Activated gamma-delta T cell (primary cell): ENCODE measurements around the gene VAV2.
"Not testable (repeated sequence)": the region's sequence is repeated elsewhere in the genome, so short reads cannot be mapped to it uniquely, and the experiment has no call there.

Experiments used
- DNase-seq: peaks from one replicate; lab custom pipeline; 2025; lab: John Stamatoyannopoulos, UW

The VAV2 gene

GRCh38 chr9:133996531-133997520, 4.7 kb upstream of the VAV2 start:
- DNase-seq, result no peak

GRCh38 chr9:133995012-133995896, 3.1 kb upstream of the VAV2 start:
- no peak for DNase-seq

DNA sequence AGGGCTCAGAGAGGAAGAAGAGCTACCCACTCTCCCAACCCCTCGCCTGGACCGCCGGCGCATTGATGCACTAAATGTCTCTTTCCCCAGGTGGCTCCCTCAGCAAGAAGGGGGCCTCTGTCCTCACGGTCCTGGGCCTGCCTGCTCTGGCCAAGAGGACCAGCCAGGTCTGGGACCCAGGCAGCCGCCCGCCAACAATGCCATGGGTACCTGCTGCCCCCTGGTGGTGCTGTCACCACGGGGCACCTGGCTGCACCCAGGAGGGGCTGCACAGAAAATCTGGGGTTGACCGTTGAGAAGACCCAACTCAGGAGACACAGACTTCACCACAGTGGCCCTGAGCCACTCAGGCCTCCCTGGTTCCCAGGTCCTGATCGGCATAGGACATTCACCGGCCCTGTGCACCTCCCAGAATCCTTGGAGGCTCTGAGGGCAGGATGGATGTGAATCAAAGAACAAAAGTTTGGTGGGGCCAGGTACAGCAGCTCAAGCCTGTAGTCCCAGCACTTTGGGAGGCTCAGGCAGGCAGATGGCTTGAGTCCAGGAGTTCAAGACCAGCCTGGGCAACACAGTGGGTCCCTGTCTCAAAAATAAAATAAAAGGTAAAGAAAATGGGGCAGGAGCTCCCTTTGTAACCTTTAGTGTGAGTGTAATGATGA, 2.4 kb upstream of the VAV2 start:
- peak; percentile 40 for DNase-seq

DNA sequence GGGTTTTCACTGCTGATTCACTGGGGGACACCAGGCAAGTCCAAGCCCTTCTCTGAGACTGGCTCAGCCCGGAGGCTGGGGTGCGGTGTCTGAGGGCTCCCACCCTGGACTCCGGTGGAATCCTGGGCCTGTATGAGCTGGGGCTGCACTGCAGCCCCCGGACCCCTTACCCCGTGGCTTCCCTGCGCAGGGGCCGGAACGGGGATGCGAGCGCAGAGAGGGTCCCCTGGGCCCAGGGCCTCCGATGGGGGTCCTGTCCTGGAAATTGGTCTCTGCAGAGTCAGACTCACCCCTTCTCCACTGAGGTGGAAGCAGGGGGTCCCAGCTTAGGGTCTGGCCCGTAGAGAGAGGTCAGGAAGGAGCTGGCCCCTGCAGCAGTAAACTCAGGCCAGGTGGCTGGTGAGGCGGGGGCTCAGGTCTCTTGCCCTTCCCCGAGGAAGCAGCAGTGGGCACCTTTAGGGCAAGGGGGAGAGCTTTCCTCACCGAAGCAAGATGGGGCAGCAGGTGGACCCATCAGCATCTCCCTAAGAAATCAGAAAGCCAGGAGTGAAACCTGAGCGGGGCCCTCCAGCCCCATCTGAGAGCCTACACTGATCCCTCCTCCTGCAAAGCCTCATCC, 1.6 kb upstream of the VAV2 start:
- no peak for DNase-seq

GRCh38 chr9:133992780-133993634, 883 bp upstream of the VAV2 start:
- DNase-seq, result peak; percentile 61

GRCh38 chr9:133991214-133991921, 756 bp downstream of the VAV2 start:
- no peak for DNase-seq

DNA sequence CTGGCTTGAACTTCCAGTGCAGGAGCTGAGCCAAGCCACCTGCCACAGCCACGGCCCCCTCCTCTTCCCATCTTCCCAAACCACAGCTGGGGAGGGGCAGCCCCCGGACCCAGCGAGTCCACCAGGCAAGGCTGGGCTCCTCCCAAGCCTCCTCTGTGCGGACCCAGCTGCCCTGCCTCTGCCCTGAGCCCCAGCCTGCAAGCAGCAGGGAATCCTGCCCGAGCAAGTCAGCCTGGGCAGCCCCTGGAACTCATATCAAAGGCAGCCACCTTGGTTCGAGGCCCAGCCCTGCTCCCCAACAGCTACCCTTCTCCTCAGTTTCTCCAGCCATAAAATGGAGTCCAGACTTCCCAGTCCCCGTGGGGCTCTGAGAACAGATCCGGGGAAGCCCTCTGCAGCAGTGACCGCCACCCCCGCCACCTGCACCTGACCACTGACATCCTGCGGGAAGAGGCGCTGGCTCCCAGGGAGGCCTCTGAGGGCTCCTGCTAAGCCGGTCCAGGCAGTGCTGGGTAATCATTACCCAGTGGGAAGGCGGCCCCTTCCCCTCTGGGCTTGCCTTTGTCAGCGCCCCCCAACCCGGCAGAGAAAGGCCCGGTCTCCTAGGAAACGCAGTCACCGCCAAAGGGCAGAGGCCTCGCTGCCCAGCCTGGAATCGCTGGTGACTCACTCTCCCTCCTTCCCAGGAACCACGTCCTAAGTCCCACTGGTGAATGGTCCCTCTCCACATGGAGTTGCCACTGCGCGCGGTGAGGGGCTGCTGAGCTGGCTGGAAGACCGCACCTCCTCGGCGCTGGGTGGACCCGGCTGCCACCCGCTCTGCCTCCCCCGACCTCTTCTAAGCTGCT, 1.5 kb downstream of the VAV2 start:
- no peak for DNase-seq

DNA sequence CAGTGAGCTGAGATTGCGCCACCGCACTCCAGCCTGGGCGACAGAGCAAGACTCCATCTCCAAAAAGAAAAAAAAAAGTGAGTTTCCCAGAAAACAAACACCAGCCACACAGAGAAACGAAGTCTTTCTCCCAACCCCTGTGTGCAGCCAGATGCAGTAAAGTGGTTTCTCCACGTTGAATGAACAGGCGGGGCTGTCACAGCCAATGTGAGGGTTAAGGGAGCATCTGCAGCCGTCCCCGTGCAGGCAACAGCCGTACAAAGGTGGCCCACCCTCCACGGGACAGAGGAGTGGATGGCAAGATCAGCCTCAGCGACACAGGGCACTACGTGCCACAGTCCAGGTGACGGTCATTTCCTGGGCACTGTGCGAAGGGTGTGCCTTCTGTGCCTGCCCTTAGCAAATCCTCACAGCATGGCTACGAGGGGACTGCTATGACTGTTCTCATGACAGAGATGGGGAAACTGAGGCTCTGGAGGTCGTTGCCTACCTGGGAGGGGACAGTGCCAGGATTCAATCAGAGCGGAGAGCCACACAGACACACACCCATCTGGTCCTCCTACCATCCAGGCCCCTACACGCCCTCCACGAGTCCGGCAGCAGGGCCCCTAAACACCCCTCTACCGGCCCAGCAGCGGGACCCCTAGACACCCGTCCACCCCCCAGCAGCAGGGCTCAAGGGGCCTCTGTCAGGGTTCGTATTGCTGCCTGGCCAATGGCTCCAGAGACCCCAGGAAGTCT, 2.3 kb downstream of the VAV2 start:
- DNase-seq, result no peak

DNA sequence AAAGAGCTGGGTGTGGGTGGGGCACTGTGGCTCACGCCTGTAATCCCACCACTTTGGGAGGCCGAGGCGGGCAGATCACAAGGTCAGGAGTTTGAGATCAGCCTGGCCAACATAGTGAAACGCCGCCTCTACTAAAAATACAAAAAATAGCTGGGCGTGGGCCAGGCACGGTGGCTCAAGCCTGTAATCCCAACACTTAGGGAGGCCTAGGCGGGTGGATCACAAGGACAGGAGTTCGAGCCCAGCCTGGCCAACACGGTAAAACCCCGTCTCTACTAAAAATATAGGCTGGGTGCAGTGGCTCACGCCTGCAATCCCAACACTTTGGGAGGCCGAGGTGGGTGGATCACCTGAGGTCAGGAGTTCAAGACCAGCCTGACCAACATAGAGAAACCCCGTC, 3.4 kb downstream of the VAV2 start:
- not testable (repeated sequence) for DNase-seq

DNA sequence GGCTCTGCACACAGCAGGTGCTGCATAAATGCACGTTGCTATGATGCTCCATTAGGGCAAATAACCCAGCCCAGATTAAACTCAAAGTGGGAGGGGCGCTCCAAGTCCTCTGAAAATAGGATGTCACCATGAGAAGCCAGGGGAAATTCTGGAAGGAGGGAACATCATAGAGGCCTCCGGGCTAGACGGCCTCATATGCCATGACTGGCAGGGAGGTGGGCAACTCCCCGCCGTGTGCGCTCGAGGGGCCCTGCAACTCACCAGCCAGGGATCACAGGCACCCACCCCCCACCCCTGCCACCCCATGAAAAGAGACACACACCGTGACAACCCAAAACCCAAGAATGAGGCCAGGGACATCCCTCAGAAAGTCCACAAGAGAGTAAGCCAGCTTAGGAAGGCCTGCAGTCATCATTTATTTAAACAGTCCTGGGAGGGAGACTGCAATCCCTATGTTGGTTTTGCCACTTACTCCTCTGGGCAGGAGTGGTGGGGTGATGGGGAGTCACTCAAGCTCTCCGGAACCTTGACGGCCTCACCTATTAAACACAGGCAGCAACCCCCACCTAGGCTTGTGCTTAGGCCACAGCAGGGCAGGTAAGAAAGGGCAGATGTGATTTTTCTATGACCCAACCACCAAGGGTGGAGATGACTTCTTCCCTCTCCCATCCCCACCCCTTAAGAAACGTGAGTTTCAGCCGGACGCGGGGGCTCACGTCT, 4.0 kb downstream of the VAV2 start:
- no peak for DNase-seq

GRCh38 chr9:133987446-133987788, 4.7 kb downstream of the VAV2 start:
- DNase-seq, result no peak

GRCh38 chr9:133986774-133987445, 5.2 kb downstream of the VAV2 start:
- DNase-seq, result no peak

DNA sequence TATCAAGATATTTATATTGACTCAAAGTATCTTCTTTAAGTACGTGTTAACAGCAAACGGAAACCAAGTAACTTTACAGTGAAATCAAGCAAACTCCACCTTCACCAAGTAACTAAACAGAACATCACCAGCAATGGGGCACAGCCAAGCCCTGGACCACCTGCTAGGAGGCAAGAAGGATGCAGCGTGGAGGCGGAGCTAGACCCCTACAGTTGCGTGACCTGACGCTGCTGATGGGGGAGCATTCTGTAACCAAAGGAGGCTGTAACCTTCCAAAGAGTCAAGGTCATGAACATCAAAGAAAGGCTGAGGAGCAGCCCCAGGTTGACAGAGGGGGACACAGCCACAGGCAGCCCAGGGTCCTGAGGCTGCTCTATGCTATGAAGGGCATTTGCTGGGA, 6.1 kb downstream of the VAV2 start:
- no peak for DNase-seq

- no peak for DNase-seq
Observed at GRCh38 chr9:133982971-133983720, 9.0 kb downstream of the VAV2 start.

GRCh38 chr9:133981958-133982681, 10.0 kb downstream of the VAV2 start:
- DNase-seq, result no peak

DNA sequence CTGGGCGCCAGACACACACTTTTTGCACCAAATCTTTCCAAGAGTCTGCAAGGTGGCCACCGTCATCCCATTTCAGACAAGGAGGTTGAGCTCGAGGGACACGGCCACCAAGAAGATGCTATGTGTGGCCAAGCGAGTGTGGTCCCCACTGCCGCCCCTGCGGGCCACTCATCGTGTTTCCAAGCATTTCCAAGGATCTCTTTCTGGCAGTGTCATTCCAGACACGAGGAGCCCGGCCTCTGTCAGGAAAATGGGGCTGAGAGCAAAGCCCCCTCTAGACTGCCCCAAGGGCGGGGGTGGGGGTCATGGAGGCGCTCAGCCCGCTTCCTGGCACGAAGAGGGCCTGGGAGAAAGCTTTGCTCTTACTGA, 10.6 kb downstream of the VAV2 start:
- DNase-seq, result no peak
